Activated T-helper 2 cell treated with anti-CD3 and anti-CD28 coated beads, Interferon-gamma antibody, Interleukin-2, Interleukin-4, amounts not matched to agents 10 μg/mL and 5 μg/mL and 100 μg/mL, durations not matched to agents 14 hours and 24 hours and 36 hours (primary cell): ENCODE results near the gene APBA2. TPM values are rescaled to one million over a fixed set of nuclear protein-coding genes. Genes with fewer than 3 reads are reported as not detected.

ENCODE experiments used
- DNase-seq: peaks from one replicate; pipeline ENCODE4 v3.0.0; 2021; ENCODE audit warnings: low spot score
- H3K27ac Mint-ChIP-seq: one replicate; pipeline ENCODE4 v1.8.0; 2021; ENCODE audit warnings: mixed read lengths
- H3K27me3 Mint-ChIP-seq: one replicate; pipeline ENCODE4 v1.8.0; 2021; ENCODE audit warnings: low read depth, mixed read lengths
- H3K36me3 Mint-ChIP-seq: one replicate; pipeline ENCODE4 v1.8.0; 2021; ENCODE audit warnings: low read depth, mixed read lengths
- H3K4me1 Mint-ChIP-seq: one replicate; pipeline ENCODE4 v1.8.0; 2021; ENCODE audit warnings: low read depth, mixed read lengths
- H3K4me3 Mint-ChIP-seq: one replicate; pipeline ENCODE4 v1.8.0; 2021; ENCODE audit warnings: low read depth, mild to moderate bottlenecking, moderate library complexity, mixed read lengths
- H3K9me3 Mint-ChIP-seq: one replicate; pipeline ENCODE4 v1.8.0; 2021; ENCODE audit warnings: mixed read lengths
- intact Hi-C: fragments of 100-400 bp; cut with micrococcal nuclease; formaldehyde crosslinking; loops from one replicate; pipeline ENCODE4 v1.15.1; 2023
- total RNA-seq: library from RNA; stranded (reverse); gene quantifications from 2 replicates; pipeline ENCODE4 v1.2.3, GENCODE V29; 2022

APBA2 gene
- total RNA-seq, 1 donor from 2014 or later, result 1.2 TPM

DNA sequence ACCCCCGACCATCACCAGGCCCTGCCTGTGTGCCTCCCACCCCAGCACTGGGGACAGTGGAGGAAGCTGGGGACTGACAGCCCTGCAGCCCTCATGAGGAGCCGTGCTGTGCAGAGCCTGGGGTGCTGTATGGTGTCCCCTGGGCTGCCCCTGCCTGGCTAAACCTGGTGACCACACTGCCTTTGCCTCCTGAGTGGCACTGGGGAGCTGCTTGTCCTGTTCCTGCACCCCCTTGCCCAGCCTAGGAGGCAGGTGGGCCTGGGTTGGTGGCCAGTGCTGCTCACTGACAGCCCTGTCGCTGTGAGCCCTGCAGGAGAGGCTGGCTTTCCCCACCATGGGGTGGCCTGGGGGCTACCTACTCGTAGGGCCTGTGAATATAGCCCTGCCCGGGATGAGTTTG lies 224.4 kb downstream of the APBA2 start:
- DNase-seq, result no peak
- Mint-ChIP-seq H3K27me3 (peaks cover 6% of the 10 kb centered on the region), H3K4me3 (no peak overlapping the region), H3K36me3 (no peaks in the 10 kb centered on the region), H3K9me3 (no peaks in the 10 kb centered on the region), H3K4me1 (no peaks in the 10 kb centered on the region), H3K27ac (no peak overlapping the region)
- intact Hi-C loops, result no loop called here

DNA sequence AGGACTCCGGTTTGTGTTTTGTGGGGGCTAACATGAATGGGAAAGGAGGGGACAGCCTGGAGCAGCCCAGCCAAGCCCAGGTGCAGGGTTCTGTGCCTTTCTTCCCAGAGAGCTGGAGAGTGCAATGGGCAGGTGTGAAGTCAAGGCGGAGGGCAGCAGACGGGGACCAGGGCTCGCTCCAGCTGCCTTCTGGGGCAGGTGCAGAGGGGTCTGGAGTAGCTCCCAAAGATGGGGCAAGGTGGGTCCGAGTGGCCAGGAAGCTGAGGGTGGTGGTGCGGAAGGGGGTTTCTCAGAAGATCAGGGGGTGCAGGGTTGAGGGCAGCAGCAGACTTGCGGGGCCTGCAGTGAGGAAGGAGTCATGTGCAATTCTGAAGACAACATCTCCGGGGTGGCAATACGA lies 225.0 kb downstream of the APBA2 start:
- Mint-ChIP-seq H3K27me3 (peaks cover 6% of the 10 kb centered on the region), H3K36me3 (no peaks in the 10 kb centered on the region), H3K27ac (no peak overlapping the region), H3K4me3 (no peak overlapping the region), H3K4me1 (no peaks in the 10 kb centered on the region), H3K9me3 (no peaks in the 10 kb centered on the region)
- intact Hi-C loops, result no loop called here
- no peak for DNase-seq

DNA sequence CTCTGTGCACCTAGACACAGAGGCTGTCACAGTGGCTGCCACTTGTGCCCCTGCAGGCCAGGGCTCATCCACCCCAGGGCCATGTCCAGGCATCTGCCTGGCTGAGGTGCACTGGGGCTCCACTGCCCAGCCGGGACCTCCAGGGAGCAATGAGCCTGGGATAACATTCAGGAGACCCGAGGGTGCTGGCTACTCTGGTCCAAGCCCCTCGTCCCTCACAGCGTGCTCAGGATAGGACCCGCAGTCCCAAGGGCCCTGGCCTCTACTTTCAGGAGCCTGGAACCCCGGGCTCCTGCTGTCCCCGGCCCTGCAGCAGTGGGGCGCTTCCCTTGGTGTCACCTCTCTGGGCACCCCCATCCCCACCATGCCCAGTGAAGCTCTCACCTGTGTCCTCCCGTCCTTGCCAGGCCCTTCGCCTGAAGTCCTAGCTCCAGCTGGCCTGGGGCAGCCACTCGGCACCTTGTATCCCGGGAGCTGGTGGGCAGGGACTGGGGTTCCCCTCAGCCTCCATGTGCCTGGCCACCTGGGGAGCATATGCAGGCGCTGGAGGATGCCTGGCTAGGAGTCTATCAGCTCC lies 226.0 kb downstream of the APBA2 start:
- Mint-ChIP-seq H3K27ac (no peak overlapping the region), H3K36me3 (no peaks in the 10 kb centered on the region), H3K9me3 (no peaks in the 10 kb centered on the region), H3K4me1 (no peaks in the 10 kb centered on the region), H3K4me3 (no peak overlapping the region), H3K27me3 (peaks cover 6% of the 10 kb centered on the region)
- DNase-seq, result no peak
- intact Hi-C loops, result no loop called here

DNA sequence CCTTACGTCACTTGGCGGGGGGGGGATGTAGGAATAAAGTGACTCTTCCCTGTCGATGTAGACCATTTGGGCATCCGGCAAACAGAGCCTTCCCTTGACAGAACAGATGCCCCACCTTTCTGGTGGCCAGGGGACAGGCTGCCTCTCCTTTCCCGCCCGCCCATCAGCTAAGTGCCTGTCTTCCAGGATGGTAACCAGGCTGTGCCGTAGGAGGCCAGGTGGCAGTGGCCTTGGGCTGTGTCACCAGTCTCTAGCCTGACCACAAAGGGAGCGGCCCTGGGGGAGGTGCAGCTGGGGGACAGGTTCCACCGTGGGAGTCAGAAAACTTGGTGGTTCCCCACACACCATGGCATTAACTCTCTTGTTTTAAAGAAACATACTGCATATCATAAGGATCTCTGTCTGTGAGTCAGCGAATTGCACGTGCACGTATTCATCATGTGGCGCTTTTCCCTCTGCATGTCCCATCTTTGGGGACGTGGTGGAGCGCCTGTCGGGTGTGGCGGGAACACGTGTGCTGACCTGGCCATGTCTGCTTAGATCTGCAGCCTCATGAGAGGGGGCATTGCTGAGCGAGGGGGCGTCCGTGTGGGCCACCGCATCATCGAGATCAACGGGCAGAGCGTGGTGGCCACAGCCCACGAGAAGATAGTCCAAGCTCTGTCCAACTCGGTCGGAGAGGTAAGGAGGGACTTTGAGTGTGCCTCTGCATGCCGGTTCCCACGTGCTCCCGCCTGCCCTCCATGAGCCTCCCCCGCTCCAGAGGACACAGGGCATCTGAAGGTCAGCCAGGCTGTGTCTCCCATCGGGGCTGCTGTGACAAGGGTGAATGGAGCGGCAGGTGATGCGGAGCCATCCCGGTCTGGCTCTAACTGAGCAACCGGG lies 227.8 kb downstream of the APBA2 start:
- H3K4me3 Mint-ChIP-seq, result no peak overlapping the region
- peaks cover 6% of the 10 kb centered on the region for H3K27me3 Mint-ChIP-seq
- H3K27ac Mint-ChIP-seq, result no peak overlapping the region
- H3K36me3 Mint-ChIP-seq, result no peaks in the 10 kb centered on the region
- no peaks in the 10 kb centered on the region for H3K4me1 Mint-ChIP-seq
- intact Hi-C loops, result no loop called here
- no peaks in the 10 kb centered on the region for H3K9me3 Mint-ChIP-seq
- no peak for DNase-seq

DNA sequence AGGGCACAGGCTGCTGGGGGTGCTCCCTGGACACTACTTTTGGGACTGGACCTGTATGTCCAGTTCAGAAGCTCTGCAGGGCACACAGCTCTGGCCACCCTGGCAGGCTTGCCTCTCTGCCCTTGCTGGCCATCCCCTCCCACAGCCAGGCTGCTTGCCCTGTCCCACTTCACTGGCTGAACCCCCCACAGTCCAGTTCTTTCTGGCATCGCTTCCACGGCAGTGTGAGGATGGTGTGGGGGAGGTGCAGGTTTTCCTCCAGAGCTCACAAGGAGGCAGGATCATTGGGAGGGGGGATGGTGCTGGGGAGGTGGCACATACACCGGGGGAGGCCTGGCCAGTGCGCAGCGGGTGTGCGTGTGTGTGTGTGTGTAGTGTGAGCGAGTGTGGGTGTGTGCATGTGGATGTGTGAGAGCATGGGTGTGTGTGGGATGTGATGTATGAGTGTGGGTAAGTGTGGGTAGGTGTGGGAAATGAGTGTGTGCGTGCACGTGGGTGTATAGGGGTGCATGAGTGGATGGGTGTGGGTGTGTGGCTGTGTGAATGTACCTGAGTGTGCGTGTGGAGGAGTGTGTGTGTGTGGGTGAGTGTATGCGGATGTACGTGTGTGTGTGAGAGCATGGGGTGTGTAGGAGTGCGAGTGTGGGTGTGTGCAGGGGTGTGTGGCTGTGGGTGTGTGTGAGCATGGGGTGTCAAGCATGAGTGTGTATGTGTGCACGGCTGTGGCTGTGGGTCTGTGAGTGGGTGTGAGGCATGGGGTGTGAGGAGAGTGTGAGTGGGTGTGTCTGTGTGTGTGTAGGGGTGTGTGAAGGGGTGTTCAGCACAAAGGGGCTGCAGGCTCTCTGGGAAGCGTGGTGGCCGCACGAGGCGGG lies 228.7 kb downstream of the APBA2 start:
- H3K27ac Mint-ChIP-seq, result no peak overlapping the region
- H3K4me1 Mint-ChIP-seq, result no peaks in the 10 kb centered on the region
- H3K36me3 Mint-ChIP-seq, result no peaks in the 10 kb centered on the region
- peaks cover 6% of the 10 kb centered on the region for H3K27me3 Mint-ChIP-seq
- intact Hi-C loops, result no loop called here
- no peak for DNase-seq
- H3K4me3 Mint-ChIP-seq, result no peak overlapping the region
- H3K9me3 Mint-ChIP-seq, result no peaks in the 10 kb centered on the region

DNA sequence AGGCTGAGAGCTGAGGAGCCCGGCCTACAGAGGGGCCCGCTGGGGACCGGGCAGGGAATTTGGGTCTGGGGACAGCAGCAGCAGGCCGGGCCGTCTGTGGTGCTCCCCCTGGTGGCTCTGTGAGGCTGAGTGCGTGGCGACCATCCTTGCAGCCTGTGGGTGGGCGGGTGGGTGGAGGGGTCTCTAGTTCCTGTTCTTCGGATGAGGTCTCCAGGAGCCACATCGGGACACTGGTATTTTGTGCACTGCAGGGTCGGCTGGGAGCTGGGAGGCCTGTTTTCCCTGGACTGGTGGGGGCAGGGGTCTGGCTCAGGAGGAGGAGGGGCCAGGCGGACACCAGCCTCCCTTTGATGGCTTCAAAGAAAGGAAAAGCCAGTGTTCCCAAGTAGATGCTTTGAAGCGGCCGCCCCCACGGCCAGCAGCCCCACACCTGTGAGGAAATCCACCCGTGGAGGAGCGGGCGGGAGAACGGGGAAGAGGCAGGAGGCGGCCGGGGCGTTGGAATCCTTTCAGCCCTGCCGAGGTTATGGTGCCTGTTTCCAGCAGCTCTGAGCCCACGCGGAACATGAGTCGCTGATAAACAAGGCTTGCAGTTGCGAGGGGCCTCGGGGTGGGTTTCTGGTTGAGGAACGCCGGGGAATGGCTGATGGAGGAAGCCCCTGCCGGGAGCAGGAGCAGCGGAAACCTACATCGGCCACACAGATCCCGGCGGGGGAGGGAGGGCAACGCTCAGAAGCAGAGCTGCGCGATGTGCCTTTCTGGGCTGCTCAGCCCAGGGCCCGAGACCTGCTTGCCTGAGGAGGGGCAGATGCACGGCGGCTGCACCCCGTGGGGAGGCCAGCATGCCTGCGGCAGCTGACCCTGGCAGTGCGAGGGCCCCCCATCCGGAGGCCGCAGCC lies 229.6 kb downstream of the APBA2 start:
- Mint-ChIP-seq H3K9me3 (no peaks in the 10 kb centered on the region), H3K27ac (no peak overlapping the region), H3K4me1 (no peaks in the 10 kb centered on the region), H3K27me3 (peaks cover 6% of the 10 kb centered on the region), H3K36me3 (no peaks in the 10 kb centered on the region), H3K4me3 (no peak overlapping the region)
- no peak for DNase-seq
- intact Hi-C loops, result no loop called here

DNA sequence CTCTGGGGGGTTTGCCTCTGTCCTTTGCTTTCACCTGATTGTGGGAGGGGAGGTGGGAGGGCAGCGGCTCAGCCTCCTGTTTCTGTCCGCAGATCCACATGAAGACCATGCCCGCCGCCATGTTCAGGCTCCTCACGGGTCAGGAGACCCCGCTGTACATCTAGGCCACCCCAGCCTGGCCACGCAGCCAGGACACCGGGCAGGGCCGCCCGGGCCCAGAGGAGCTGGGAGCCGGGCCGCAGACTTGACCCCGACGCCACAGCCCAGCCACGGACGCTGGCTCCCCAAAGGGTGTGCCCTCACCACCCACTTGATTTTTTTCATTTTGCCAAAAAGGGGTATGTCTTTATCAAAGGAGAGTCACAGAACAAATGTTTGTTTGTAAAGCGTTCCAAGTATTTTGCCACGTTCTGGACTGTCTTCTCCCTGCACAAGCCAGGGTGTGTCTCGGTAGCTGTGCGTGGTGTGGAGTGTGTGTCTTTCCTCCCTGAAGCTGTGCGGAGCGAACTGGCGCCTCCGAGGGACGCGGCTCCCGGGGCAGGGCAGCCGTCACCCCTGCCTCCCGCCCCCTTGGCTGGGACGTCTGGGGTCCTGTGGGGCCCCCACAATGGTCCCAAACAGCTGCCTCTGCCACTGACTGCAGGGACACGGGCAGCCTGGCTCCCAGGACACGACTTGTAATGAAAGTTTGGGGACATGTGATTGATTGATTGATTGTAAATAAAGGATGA lies 231.4 kb downstream of the APBA2 start:
- H3K27ac Mint-ChIP-seq, result no peak overlapping the region
- intact Hi-C loops, result no loop called here
- no peak for DNase-seq

DNA sequence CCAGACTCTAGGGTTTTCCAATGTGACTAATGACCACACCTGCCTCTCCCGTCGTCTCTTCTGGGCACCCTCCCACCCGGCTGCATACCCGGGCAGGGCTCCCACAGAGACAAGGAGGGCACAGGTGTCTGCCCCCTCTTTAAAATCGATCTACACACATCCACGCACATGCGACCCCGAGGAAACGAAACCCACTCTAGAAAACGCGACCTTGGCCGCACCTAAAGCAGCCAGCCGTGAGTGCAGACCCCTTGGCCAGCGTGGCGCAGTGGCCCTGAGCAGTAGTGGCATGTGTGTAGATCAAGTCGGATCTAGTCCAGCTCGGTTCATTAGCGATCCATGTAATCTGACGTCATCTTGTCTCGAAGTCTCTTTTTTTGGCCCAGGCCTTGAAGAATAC lies 232.0 kb downstream of the APBA2 start:
- H3K27ac Mint-ChIP-seq, result no peak overlapping the region

More for the DNA sequence above, 231.4 kb downstream of the APBA2 start:
- peaks cover 6% of the 10 kb centered on the region for H3K27me3 Mint-ChIP-seq
- no peaks in the 10 kb centered on the region for H3K9me3 Mint-ChIP-seq
- no peaks in the 10 kb centered on the region for H3K36me3 Mint-ChIP-seq
- H3K4me3 Mint-ChIP-seq, result no peak overlapping the region
- no peaks in the 10 kb centered on the region for H3K4me1 Mint-ChIP-seq

DNA sequence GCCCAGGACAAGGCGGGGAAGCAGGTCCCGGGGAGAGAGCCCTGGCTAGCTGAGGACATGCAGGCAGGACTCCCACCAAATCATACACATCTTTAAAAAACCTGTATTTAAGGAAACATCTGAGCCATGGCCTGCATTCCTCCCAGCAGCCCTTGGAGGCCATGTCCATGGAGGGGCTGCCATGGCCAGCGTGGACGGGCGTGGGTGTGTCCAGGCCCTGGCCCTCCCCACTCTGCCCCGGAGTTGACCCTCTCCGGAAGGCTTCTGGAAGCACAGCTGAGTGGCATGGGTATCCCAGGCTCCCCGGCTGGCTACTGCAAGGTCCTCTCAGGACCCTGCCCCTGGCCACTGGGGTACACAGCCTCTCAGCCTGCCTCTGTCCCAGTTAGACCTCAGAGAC lies 234.1 kb downstream of the APBA2 start:
- no peaks in the 10 kb centered on the region for H3K4me1 Mint-ChIP-seq
- H3K27me3 Mint-ChIP-seq, result peaks cover under 1% of the 10 kb centered on the region
- no peaks in the 10 kb centered on the region for H3K9me3 Mint-ChIP-seq
- H3K4me3 Mint-ChIP-seq, result no peak overlapping the region
- DNase-seq, result no peak
- intact Hi-C loops, result no loop called here
- no peaks in the 10 kb centered on the region for H3K36me3 Mint-ChIP-seq
- H3K27ac Mint-ChIP-seq, result no peak overlapping the region

More for the DNA sequence above, 232.0 kb downstream of the APBA2 start:
- peaks cover 6% of the 10 kb centered on the region for H3K27me3 Mint-ChIP-seq
- no peaks in the 10 kb centered on the region for H3K4me1 Mint-ChIP-seq
- intact Hi-C loops, result no loop called here
- no peaks in the 10 kb centered on the region for H3K9me3 Mint-ChIP-seq
- DNase-seq, result no peak
- no peak overlapping the region for H3K4me3 Mint-ChIP-seq
- H3K36me3 Mint-ChIP-seq, result no peaks in the 10 kb centered on the region

DNA sequence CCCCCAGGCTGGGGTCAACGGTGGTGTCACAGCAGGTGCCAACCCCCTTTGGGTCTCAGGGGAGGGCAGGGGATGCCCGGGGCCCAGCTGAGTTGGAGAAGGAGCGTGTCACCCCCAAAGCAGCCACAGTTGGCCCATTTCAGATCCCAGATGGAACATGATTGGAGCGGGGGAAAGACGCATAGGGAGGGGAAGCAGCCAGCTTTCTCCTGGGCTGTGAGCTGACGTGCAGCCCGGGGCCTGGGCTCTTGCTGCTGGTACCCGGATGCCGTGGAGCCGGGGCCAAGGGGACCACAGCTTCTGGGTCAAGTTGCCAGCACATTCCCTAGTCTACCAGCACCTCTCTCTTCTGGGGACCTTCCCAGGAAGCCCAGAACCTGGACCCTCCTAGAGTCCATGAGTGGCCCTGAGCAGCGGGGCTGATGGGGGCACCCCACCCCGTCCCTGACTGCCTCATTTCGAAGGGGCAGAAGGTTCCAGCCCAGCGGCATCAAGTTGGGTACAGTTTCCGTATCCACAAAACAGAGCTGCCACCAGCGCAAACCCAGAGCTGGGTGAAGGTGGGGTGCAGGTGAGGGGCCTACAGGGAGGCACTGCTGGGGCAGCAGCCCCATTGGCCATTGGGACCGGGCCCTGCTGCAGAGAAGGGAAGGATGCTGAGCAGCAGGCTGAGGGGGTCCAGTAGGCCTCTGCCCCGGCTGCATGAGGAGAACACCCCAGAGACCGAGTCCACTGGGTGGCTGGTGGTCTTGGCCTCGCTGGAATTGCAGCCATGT lies 235.0 kb downstream of the APBA2 start:
- Mint-ChIP-seq H3K4me1 (no peaks in the 10 kb centered on the region), H3K27me3 (no peaks in the 10 kb centered on the region), H3K4me3 (no peak overlapping the region), H3K9me3 (no peaks in the 10 kb centered on the region), H3K36me3 (no peaks in the 10 kb centered on the region), H3K27ac (no peak overlapping the region)
- no peak for DNase-seq
- intact Hi-C loops, result no loop called here

DNA sequence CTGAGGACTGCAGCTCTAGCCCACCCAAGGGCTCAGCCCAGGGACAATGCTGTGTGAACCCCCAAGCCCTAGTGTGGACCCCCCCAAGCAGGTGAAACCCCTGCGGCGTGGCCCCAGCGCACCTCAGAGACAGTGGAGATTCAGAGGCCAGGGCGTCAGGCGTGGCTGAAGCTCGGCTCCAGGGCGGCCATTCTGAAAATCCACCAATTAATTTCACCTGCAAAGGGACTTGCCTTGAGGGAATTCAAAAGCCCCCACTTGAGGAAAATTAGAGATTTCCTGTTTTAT lies 235.5 kb downstream of the APBA2 start:
- intact Hi-C loops, result no loop called here
- Mint-ChIP-seq H3K4me1 (no peaks in the 10 kb centered on the region), H3K27ac (no peak overlapping the region)

More for the DNA sequence above, 235.5 kb downstream of the APBA2 start:
- Mint-ChIP-seq H3K9me3 (no peaks in the 10 kb centered on the region), H3K4me3 (no peak overlapping the region), H3K36me3 (no peaks in the 10 kb centered on the region), H3K27me3 (no peaks in the 10 kb centered on the region)
- no peak for DNase-seq
